Endothelial cell of umbilical vein (primary cell): Measurements from ENCODE around the gene PIGZ. TPM values are rescaled to one million over a fixed set of nuclear protein-coding genes. Genes with fewer than 3 reads are reported as not detected.

Experiments
- BruUV-seq: library from RNA; stranded (reverse); fragments of 400-500 nt; replicated peaks from 2 replicates; lab custom pipeline; 2021; lab: Mats Ljungman, UMichigan
- CTCF ChIA-PET: fragments of 300-600, 350-600 bp; sonication (Branson Sonifier 250); formaldehyde crosslinking; loops from one replicate; lab custom pipeline; 2021; ENCODE audit warnings: antibody characterized with exemption, inconsistent platforms; lab: Charles Lee
- POLR2A ChIA-PET: fragments of 300-600, 350-600 bp; sonication (Branson Sonifier 250); formaldehyde crosslinking; loops from one replicate; lab custom pipeline; 2021; ENCODE audit warnings: antibody characterized with exemption, inconsistent platforms; lab: Charles Lee
- DNase-seq: peaks from one replicate; pipeline ENCODE4 v3.0.0-alpha.2; 2011; ENCODE audit warnings: low read depth, low spot score
- FAIRE-seq: peaks from 2 replicates; lab custom pipeline; 2011; peaks lifted over from hg19 to GRCh38; lab: Jason Lieb, UNC
- H2AFZ ChIP-seq: 2 replicates; pipeline ENCODE4 v1.6.0; 2012; ENCODE audit warnings: low read depth, low read length, control low read depth, inconsistent platforms
- H3K27ac ChIP-seq: 2 replicates; pipeline ENCODE4 v1.5.1; 2011; ENCODE audit warnings: low read depth, mild to moderate bottlenecking, control low read depth, low read length, moderate library complexity; ENCODE audit not compliant: insufficient read depth
- H3K27me3 ChIP-seq, 2 experiments: 2 replicates each; pipeline versions ENCODE4 v1.6.0 to v1.6.1; 2011; ENCODE audit warnings: low read length in 2 of 2, mixed read lengths in 1 of 2; ENCODE audit not compliant: control insufficient read depth in 2 of 2, insufficient read depth in 2 of 2
- H3K36me3 ChIP-seq, 2 experiments: 2 replicates in 1 of 2; 3 replicates in 1 of 2; pipeline ENCODE4 v1.5.1; 2011; ENCODE audit warnings: low read length in 2 of 2, mild to moderate bottlenecking in 1 of 2, moderate library complexity in 1 of 2; ENCODE audit not compliant: control insufficient read depth in 2 of 2, insufficient read depth in 2 of 2; ENCODE audit errors: extremely low read depth in 1 of 2
- H3K4me1 ChIP-seq: 3 replicates; pipeline ENCODE4 v1.5.1; 2011; ENCODE audit warnings: mild to moderate bottlenecking, low read length; ENCODE audit not compliant: control insufficient read depth, insufficient read depth; ENCODE audit errors: extremely low read depth
- H3K4me2 ChIP-seq: 2 replicates; pipeline ENCODE4 v1.6.1; 2011; ENCODE audit warnings: low read length, control low read depth, mixed read lengths; ENCODE audit not compliant: insufficient read depth
- H3K4me3 ChIP-seq, 3 experiments: fragments of 200-600 bp in 1 of 3; sonication (generic), shearing (Covaris generic) in 1 of 3; replicated peaks in 1 of 3; 2 replicates each; pipeline ENCODE4 v1.5.1; 2011 to 2016; ENCODE audit warnings: control low read depth in 3 of 3, low read length in 3 of 3, mild to moderate bottlenecking in 2 of 3, inconsistent platforms in 1 of 3, low read depth in 1 of 3, moderate library complexity in 1 of 3; ENCODE audit not compliant: insufficient read depth in 1 of 3
- H3K79me2 ChIP-seq: 2 replicates; pipeline ENCODE4 v1.6.0; 2012; ENCODE audit warnings: low read length, inconsistent platforms; ENCODE audit not compliant: control insufficient read depth, insufficient read depth
- H3K9ac ChIP-seq: replicated peaks from 2 replicates; pipeline ENCODE3; 2011; ENCODE audit warnings: low read length, control low read depth; ENCODE audit not compliant: insufficient read depth; ENCODE audit errors: extremely low read depth
- H3K9me1 ChIP-seq: replicated peaks from 3 replicates; pipeline ENCODE4 v1.6.0; 2011; ENCODE audit warnings: mild to moderate bottlenecking, low read length; ENCODE audit not compliant: control insufficient read depth, insufficient read depth; ENCODE audit errors: extremely low read depth
- H3K9me3 ChIP-seq: replicated peaks from 2 replicates; pipeline ENCODE4 v1.5.1; 2012; ENCODE audit warnings: low read length, inconsistent platforms; ENCODE audit not compliant: control insufficient read depth, insufficient read depth
- H4K20me1 ChIP-seq: replicated peaks from 2 replicates; pipeline ENCODE3; 2011; ENCODE audit warnings: mild to moderate bottlenecking, low read length; ENCODE audit not compliant: control insufficient read depth, insufficient read depth; ENCODE audit errors: extremely low read depth
- EZH2 ChIP-seq: IDR thresholded peaks from 2 replicates; pipeline ENCODE4 v1.6.1; 2012; ENCODE audit warnings: borderline replicate concordance, low read depth, mild to moderate bottlenecking, moderate library complexity, low read length, inconsistent platforms; ENCODE audit not compliant: severe bottlenecking
- FOS ChIP-seq: IDR thresholded peaks from 2 replicates; pipeline ENCODE4 v1.6.1; 2011; ENCODE audit warnings: mild to moderate bottlenecking, low read length, moderate library complexity, borderline replicate concordance; ENCODE audit not compliant: insufficient read depth
- GATA2 ChIP-seq: IDR thresholded peaks from 2 replicates; pipeline ENCODE4 v1.7.0; 2011; ENCODE audit warnings: low read depth, mild to moderate bottlenecking, moderate library complexity, mixed read lengths, low read length; ENCODE audit not compliant: insufficient read length, insufficient read depth
- JUN ChIP-seq: IDR thresholded peaks from 2 replicates; pipeline ENCODE4 v1.6.1; 2011; ENCODE audit warnings: borderline replicate concordance, low read depth; ENCODE audit not compliant: insufficient read length, insufficient read depth
- MYC ChIP-seq: IDR thresholded peaks from one replicate; pipeline ENCODE4 v1.6.1; 2011; ENCODE audit warnings: mild to moderate bottlenecking, low read depth, low read length
- POLR2A ChIP-seq: IDR thresholded peaks from 2 replicates; pipeline ENCODE4 v1.6.1; 2012; ENCODE audit warnings: low read depth, mild to moderate bottlenecking, control low read depth, low read length
- POLR2AphosphoS5 ChIP-seq: IDR thresholded peaks from 2 replicates; pipeline ENCODE4 v1.6.1; 2012; ENCODE audit warnings: low read depth, mild to moderate bottlenecking, control low read depth, low read length, moderate library complexity; ENCODE audit not compliant: insufficient read depth
- dilution Hi-C: fragments of 300-500 bp; cut with MboI; formaldehyde crosslinking; loops from one replicate; pipeline ENCODE4 v1.15.0; 2019; ENCODE audit warnings: low sequenced_read_pairs; ENCODE audit not compliant: extremely low pct_ligation_motif_present
- intact Hi-C: fragments of 100-400 bp; cut with micrococcal nuclease; formaldehyde crosslinking; loops from one replicate; pipeline ENCODE4 v1.10.0; 2022
- polyA plus RNA-seq, 4 experiments: library from polyadenylated mRNA; depleted of rRNA in 3 of 4; stranded (reverse) in 3 of 4; unstranded in 1 of 4; fragments of >200 nt; gene quantifications; 2 replicates each; pipeline versions ENCODE4 v1.2.1 to v1.2.3, GENCODE V29; 2011 to 2012; ENCODE audit warnings: missing spikeins in 1 of 4
- total RNA-seq: library from RNA; stranded (reverse); gene quantifications from 2 replicates; pipeline ENCODE4 v1.2.3, GENCODE V29; 2021
- TF ChIP-seq, protein P1 (sequence below): IDR thresholded peaks from 2 replicates; pipeline ENCODE4 v1.6.1; 2011; ENCODE audit not compliant: insufficient read depth, insufficient read length
- TF ChIP-seq, protein P2 (sequence below), 2 donors: IDR thresholded peaks; 1 replicate in 1 of 2; 2 replicates in 1 of 2; pipeline ENCODE4 v1.5.1; 2011; ENCODE audit warnings: low read length in 2 of 2, mild to moderate bottlenecking in 2 of 2, moderate library complexity in 2 of 2, control low read depth in 1 of 2, inconsistent platforms in 1 of 2, low read depth in 1 of 2; ENCODE audit not compliant: insufficient read depth in 1 of 2; ENCODE audit errors: extremely low read depth in 1 of 2

Gene PIGZ
- total and polyA plus RNA-seq, 2 donors (not counting 3 experiments of a cell fraction or from before 2014, with no cell fraction given): 6.0 to 6.5 TPM

DNA sequence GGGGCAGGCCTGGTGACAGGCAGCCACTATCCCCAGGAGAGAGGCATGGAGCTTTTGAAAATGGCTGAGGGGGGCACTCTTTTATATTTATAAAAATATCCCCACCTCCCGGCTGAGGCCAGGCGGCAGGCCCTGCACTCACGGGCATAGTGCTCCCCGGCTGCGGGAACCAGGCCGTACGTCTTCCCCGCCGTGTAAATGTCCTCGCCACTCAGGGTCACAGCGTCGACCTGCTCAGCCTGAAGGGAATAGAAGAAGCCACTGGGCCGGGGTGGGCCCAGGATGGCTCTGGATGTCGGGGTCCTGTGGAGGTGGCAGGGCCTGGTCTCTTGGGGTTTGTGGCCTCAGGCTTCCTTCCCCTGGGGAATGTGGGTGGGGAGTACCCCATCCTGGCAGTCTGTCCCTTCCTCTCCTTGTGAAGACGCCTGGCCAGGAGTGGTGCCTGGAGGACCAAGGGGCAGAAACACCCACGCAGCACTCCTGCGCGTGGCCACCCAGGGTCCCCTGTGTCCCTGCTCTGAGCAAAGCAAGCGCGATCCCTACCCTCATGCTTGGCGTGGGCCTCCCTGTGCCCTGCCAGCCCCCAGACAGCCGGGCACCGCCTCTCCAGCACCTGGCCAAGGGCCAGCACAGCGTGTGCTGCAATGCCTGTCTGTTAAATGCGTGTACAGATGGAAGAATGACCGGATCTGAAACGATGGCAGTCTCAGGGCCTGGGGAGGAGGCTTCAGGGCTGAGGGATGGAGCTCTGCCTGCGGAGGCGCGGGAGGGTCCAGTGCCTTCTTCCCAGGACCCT is 42.1 kb upstream of the PIGZ start:
- Histone ChIP-seq H3K9me3 (no peaks in the 10 kb centered on the region), H3K4me1 (no peaks in the 10 kb centered on the region), H3K27me3 (no peaks in the 10 kb centered on the region), H2AFZ (no peak overlapping the region), H4K20me1 (no peaks in the 10 kb centered on the region), H3K79me2 (no peaks in the 10 kb centered on the region), H3K27ac (no peak overlapping the region), H3K4me3 (no peak overlapping the region), H3K9me1 (no peaks in the 10 kb centered on the region), H3K9ac (no peak overlapping the region), H3K4me2 (no peak overlapping the region), H3K36me3 (no peaks in the 10 kb centered on the region)
- TF ChIP-seq GATA2 (no peak), EZH2 (no peak), FOS (no peak), POLR2A (no peak), POLR2AphosphoS5 (no peak), JUN (no peak), MYC (no peak)
- TF ChIP-seq, protein P1, sequence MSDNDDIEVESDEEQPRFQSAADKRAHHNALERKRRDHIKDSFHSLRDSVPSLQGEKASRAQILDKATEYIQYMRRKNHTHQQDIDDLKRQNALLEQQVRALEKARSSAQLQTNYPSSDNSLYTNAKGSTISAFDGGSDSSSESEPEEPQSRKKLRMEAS: no peak
- TF ChIP-seq, protein P2, sequence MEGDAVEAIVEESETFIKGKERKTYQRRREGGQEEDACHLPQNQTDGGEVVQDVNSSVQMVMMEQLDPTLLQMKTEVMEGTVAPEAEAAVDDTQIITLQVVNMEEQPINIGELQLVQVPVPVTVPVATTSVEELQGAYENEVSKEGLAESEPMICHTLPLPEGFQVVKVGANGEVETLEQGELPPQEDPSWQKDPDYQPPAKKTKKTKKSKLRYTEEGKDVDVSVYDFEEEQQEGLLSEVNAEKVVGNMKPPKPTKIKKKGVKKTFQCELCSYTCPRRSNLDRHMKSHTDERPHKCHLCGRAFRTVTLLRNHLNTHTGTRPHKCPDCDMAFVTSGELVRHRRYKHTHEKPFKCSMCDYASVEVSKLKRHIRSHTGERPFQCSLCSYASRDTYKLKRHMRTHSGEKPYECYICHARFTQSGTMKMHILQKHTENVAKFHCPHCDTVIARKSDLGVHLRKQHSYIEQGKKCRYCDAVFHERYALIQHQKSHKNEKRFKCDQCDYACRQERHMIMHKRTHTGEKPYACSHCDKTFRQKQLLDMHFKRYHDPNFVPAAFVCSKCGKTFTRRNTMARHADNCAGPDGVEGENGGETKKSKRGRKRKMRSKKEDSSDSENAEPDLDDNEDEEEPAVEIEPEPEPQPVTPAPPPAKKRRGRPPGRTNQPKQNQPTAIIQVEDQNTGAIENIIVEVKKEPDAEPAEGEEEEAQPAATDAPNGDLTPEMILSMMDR (IDR thresholded peaks at IDR 0.05; ENCODE audit: extremely low read depth in 1 of 2, insufficient read depth in 1 of 2, low read depth in 1 of 2, low read length in 2 of 2): no peak
- ChIA-PET POLR2A (no interaction called here), CTCF (interaction anchor here (1.3 to 2.3 kb wide), 2 partner anchors 8 to 19 kb away, joined by 3 to 9 read pairs; partner anchors contain the start of gene MELTF)
- DNase-seq: no peak
- FAIRE-seq: no peak
- dilution Hi-C loops (no loop called here), intact Hi-C loops (no loop called here)
- BruUV-seq: no TSS peak
